Coronary artery (tissue), 2 donors: ENCODE measurements around the gene TTC33.

Experiments
- DNase-seq: peaks from one replicate; pipeline ENCODE4 v3.0.0-alpha.2; 2017; ENCODE audit warnings: low spot score
- H3K27ac ChIP-seq, 2 donors: fragments of 200-600 bp; sonication (generic); one replicate each; pipeline ENCODE4 v1.5.1; 2016 to 2019
- H3K4me3 ChIP-seq: fragments of 200-600 bp; sonication (generic); 2 replicates; pipeline ENCODE4 v1.5.1; 2016; ENCODE audit warnings: mild to moderate bottlenecking, moderate library complexity
- TF ChIP-seq, protein P1 (sequence below): fragments of 200-600 bp; sonication (generic); IDR thresholded peaks from one replicate; pipeline ENCODE4 v1.5.1; 2019; ENCODE audit warnings: antibody characterized with exemption

TTC33 gene

DNA sequence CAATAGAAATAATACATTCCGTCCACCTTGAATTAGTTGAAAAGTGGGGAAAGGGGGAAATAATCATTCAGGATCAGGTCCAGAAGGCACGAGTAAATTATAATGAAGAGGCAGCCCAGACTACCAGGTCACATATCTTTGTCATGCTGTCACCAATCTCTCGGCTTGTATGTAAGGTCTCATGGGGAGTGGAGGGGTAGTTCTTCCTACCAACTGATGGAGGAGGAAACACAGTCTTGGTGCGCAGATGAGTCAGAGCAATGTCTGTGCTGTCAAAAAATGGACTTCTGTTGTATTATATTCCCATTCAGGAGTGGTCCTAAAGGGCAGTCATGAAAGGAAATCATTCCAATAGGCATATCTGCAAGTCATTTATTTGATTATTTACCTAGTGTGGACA is 240.3 kb downstream of the TTC33 start:
- TF ChIP-seq, protein P1, sequence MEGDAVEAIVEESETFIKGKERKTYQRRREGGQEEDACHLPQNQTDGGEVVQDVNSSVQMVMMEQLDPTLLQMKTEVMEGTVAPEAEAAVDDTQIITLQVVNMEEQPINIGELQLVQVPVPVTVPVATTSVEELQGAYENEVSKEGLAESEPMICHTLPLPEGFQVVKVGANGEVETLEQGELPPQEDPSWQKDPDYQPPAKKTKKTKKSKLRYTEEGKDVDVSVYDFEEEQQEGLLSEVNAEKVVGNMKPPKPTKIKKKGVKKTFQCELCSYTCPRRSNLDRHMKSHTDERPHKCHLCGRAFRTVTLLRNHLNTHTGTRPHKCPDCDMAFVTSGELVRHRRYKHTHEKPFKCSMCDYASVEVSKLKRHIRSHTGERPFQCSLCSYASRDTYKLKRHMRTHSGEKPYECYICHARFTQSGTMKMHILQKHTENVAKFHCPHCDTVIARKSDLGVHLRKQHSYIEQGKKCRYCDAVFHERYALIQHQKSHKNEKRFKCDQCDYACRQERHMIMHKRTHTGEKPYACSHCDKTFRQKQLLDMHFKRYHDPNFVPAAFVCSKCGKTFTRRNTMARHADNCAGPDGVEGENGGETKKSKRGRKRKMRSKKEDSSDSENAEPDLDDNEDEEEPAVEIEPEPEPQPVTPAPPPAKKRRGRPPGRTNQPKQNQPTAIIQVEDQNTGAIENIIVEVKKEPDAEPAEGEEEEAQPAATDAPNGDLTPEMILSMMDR, result no peak
- Histone ChIP-seq H3K4me3 (no peak overlapping the region), H3K27ac (no peak overlapping the region)
- DNase-seq, result no peak

DNA sequence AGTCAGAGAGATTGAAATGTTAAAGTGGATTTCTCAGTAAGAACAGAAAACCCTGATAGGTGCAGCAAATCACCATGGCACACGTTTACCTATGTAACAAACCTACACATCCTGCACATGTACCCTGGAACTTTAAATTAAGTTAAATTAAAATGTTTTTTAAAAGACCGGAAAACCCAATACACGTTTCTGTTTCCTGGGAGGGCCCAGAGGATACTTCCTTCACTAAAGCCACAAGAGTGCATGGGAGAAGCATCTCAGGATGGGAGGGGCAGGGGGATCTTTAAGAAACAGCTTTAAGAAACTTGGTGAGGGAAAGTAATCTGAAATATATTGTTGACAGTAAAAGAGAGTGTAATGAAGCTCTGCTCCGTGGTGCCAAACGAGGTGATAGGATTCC is 240.8 kb downstream of the TTC33 start:
- DNase-seq, result no peak
- H3K4me3 ChIP-seq, result no peak overlapping the region
- TF ChIP-seq, protein P1, result no peak

DNA sequence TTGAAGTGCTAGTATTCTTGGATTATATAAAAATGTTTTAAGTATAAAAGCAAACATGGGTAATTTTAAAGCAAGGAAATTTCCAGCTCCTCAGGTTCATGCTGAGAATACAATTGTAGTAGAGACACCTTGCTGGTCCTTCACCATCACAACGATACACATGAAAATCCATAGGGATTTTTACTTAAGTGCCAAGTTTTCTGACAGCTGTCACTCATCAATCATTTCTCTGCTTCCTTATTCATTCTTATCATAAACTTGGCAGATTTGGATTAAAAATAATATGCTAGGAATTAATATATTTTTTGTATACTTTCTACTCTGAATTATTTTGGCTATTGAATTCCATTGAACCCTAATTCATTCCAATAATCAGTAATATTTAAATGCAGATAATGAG is 244.0 kb downstream of the TTC33 start:
- Histone ChIP-seq H3K4me3 (no peak overlapping the region), H3K27ac (no peak overlapping the region)
- TF ChIP-seq, protein P1, result no peak
- DNase-seq, result no peak

More for the DNA sequence above, 240.8 kb downstream of the TTC33 start:
- H3K27ac ChIP-seq, result no peak overlapping the region

DNA sequence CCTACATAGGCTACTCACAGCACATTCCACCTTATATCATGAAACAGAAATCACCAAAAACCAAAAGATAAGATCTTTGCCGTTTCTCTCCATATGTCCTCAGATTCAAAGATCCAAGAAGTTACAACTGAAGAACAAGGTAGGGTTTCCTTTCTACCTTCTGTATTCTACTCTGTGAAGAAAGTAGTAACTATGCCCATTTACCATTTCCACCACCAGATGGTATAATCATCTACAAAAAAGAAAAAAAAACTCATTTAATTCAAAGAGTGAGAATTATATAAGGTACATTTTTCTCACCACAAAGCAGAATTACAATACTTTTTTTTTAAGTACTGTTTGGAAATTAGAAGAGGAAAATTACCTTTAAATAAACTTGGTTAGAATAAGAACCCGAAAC is 248.7 kb downstream of the TTC33 start:
- no peak for DNase-seq
- TF ChIP-seq, protein P1, result no peak
- H3K4me3 ChIP-seq, result no peak overlapping the region
- H3K27ac ChIP-seq, result no peak overlapping the region

DNA sequence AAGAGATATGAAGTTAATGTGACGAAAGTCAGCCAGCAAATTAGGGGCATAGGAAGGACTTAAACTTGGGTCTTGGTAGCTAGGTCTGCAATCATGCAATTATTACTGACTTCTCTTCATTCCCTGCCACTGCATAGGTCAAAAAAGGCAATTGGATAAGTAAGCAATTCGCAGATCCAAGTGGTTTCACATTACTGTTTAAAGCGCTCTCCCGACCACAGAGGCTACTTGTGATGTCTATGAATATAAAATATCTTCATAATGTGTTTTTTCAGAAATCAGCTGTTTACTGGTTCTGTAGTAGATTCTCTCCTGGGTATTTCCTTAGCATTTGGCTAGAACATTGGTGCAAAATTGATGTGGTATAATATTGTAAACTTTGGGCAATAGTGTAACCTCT is 250.7 kb downstream of the TTC33 start:
- TF ChIP-seq, protein P1, result no peak
- H3K4me3 ChIP-seq, result no peak overlapping the region
- H3K27ac ChIP-seq, result no peak overlapping the region
- no peak for DNase-seq

DNA sequence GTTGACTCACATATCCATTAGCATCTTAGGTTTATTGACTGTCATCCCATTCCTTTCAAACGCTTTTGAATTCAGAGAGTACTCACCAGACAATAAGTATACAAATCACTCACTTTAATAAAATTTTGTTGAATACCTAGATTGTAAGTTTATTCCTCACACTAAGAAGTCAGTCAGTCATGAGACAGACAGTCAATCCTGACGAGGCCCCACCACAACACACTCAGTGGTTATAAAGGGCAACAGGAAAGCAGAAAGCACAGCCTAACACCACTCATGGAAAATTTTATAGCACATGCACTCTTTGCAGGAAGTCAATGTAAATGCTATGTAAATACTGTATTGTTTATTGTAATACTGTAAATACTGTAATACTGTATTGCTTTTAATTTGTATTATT is 252.3 kb downstream of the TTC33 start:
- Histone ChIP-seq H3K27ac (no peak overlapping the region), H3K4me3 (no peak overlapping the region)
- no peak for DNase-seq
- TF ChIP-seq, protein P1, result no peak

DNA sequence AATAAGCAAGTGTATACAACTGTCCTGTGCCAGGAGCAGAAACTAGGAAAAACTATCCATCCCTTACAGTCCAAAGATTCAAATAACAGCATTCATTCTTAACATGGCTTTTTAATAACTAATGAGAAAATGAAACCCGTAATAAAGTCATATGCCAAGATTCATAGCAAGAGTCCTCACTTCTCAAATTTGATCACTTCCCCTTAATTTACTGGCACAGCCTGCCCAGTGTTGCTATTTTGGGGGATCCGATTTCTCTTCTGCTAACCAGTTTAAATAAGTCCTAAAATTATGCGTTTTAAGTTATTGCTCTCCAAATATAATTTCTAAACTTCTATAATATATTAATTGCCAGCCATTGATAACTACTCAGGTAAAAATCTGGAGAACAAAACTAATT is 253.0 kb downstream of the TTC33 start:
- TF ChIP-seq, protein P1, result no peak
- Histone ChIP-seq H3K4me3 (no peak overlapping the region), H3K27ac (peak overlapping the region in 1 of 2 donors; percentile 17)
- no peak for DNase-seq
